ENCODE data around the gene CCDC150.
"Not testable (repeated sequence)": the region's sequence is repeated elsewhere in the genome, so short reads cannot be mapped to it uniquely, and the experiment has no call there.

The CCDC150 gene

GRCh38 chr2:196639180-196640030, at the start of gene CCDC150:
CCDC150 (plus strand) TSS chr2:196639715; CDS start chr2:196639767, 52 bp downstream.
- peak; percentile 46 to 94 (median 90) for DNase-seq

- peak in 1 of 14 donors; percentile 59 for DNase-seq
Measured at GRCh38 chr2:196590286-196590685, 49.2 kb upstream of the CCDC150 start.

- DNase-seq = peak in 2 of 14 donors; percentile 26 to 57
Measured at GRCh38 chr2:196591004-196591403, 48.5 kb upstream of the CCDC150 start.

- DNase-seq = peak in 1 of 14 donors; percentile 57
Measured at GRCh38 chr2:196591621-196592022, 47.9 kb upstream of the CCDC150 start.

- DNase-seq = peak in 9 of 14 donors; percentile 22 to 85 (median 72)
Measured at GRCh38 chr2:196592331-196592910, 47.1 kb upstream of the CCDC150 start.

GRCh38 chr2:196592911-196593881, 46.3 kb upstream of the CCDC150 start, which contains the start of gene HECW2:
HECW2 (minus strand) TSS chr2:196593554.
- DNase-seq = peak in 12 of 14 donors; percentile 26 to 88 (median 70)

- DNase-seq = peak in 11 of 14 donors; percentile 9 to 73 (median 59)
Measured at GRCh38 chr2:196594158-196594557, 45.4 kb upstream of the CCDC150 start.

- DNase-seq = no peak
Measured at GRCh38 chr2:196597531-196597930, 42.0 kb upstream of the CCDC150 start.

- DNase-seq = no peak
Measured at GRCh38 chr2:196598412-196598811, 41.1 kb upstream of the CCDC150 start.

- no peak for DNase-seq
Measured at GRCh38 chr2:196598846-196599245, 40.7 kb upstream of the CCDC150 start.

GRCh38 chr2:196601430-196602306, 37.8 kb upstream of the CCDC150 start:
- no peak for DNase-seq

GRCh38 chr2:196604196-196604595, 35.3 kb upstream of the CCDC150 start:
- no peak for DNase-seq

GRCh38 chr2:196606516-196606915, 33.0 kb upstream of the CCDC150 start:
- DNase-seq = no peak

- no peak for DNase-seq
Measured at GRCh38 chr2:196607073-196607472, 32.4 kb upstream of the CCDC150 start.

GRCh38 chr2:196607896-196608295, 31.6 kb upstream of the CCDC150 start:
- DNase-seq = not testable (repeated sequence)

GRCh38 chr2:196609806-196610205, 29.7 kb upstream of the CCDC150 start:
- no peak for DNase-seq

GRCh38 chr2:196610796-196611195, 28.7 kb upstream of the CCDC150 start:
- no peak for DNase-seq

- no peak for DNase-seq
Measured at GRCh38 chr2:196613302-196613701, 26.2 kb upstream of the CCDC150 start.

- DNase-seq = no peak
Measured at GRCh38 chr2:196617430-196617829, 22.1 kb upstream of the CCDC150 start.

- DNase-seq = no peak
Measured at GRCh38 chr2:196618661-196619060, 20.9 kb upstream of the CCDC150 start.

GRCh38 chr2:196630531-196630930, 9.0 kb upstream of the CCDC150 start:
- DNase-seq = no peak

All from C1 segment of cervical spinal cord (tissue), 14 donors.